GM18858 (cell line): ENCODE data around the gene PTPN13.

Experiments used
- ATAC-seq: cut with Tn5 transposase; IDR thresholded peaks from one replicate; pipeline ENCODE4 v1.9.1; 2021; ENCODE audit not compliant: unreplicated experiment

Gene PTPN13

GRCh38 chr4:86815653-86816052 is 221.5 kb downstream of the PTPN13 start:
- ATAC-seq = no peak

GRCh38 chr4:86816501-86817273 is 222.6 kb downstream of the PTPN13 start:
- no peak for ATAC-seq

- no peak for ATAC-seq
These were observed 224.1 kb downstream of the PTPN13 start for GRCh38 chr4:86818211-86818610.

- ATAC-seq = no peak
These were observed 224.7 kb downstream of the PTPN13 start for GRCh38 chr4:86818841-86819240.

GRCh38 chr4:86819561-86819960 is 225.4 kb downstream of the PTPN13 start:
- ATAC-seq = no peak

- no peak for ATAC-seq
These were observed 227.0 kb downstream of the PTPN13 start for GRCh38 chr4:86821151-86821550.

- ATAC-seq = no peak
These were observed 228.0 kb downstream of the PTPN13 start for GRCh38 chr4:86822136-86822535.

GRCh38 chr4:86825511-86825910 is 231.4 kb downstream of the PTPN13 start:
- no peak for ATAC-seq

- ATAC-seq = no peak
These were observed 237.4 kb downstream of the PTPN13 start for GRCh38 chr4:86831262-86832130.

GRCh38 chr4:86833615-86834014 is 239.5 kb downstream of the PTPN13 start:
- ATAC-seq = no peak

- ATAC-seq = no peak
These were observed 240.8 kb downstream of the PTPN13 start for GRCh38 chr4:86834901-86835300.

GRCh38 chr4:86835677-86836076 is 241.6 kb downstream of the PTPN13 start:
- ATAC-seq = no peak

GRCh38 chr4:86837691-86838503 is 243.8 kb downstream of the PTPN13 start:
- ATAC-seq = no peak

GRCh38 chr4:86840858-86841257 is 246.7 kb downstream of the PTPN13 start:
- no peak for ATAC-seq

- ATAC-seq = no peak
These were observed 247.2 kb downstream of the PTPN13 start for GRCh38 chr4:86841309-86841708.

- no peak for ATAC-seq
These were observed 251.5 kb downstream of the PTPN13 start for GRCh38 chr4:86845593-86845992.

- no peak for ATAC-seq
These were observed 252.8 kb downstream of the PTPN13 start for GRCh38 chr4:86846921-86847320.

GRCh38 chr4:86847571-86847970 is 253.5 kb downstream of the PTPN13 start:
- no peak for ATAC-seq

- ATAC-seq = no peak
These were observed 254.0 kb downstream of the PTPN13 start for GRCh38 chr4:86848136-86848535.

- ATAC-seq = no peak
These were observed 254.9 kb downstream of the PTPN13 start, which contains the start of gene SLC10A6 for GRCh38 chr4:86848732-86849619. Gene SLC10A6 (minus strand): TSS chr4:86849384. CDS start chr4:86849115, 269 bp downstream.
